Neuron (in vitro differentiated cells): ENCODE results near the gene NELFCD.
"Not testable (repeated sequence)": the region's sequence is repeated elsewhere in the genome, so short reads cannot be mapped to it uniquely, and the experiment has no call there.

ENCODE experiments used
- H2AFZ ChIP-seq: one replicate; pipeline ENCODE4 v1.6.1; 2013; ENCODE audit warnings: low read depth, mild to moderate bottlenecking, inconsistent platforms, low read length, moderate library complexity
- H3K27me3 ChIP-seq: one replicate; pipeline ENCODE4 v1.6.1; 2013; ENCODE audit warnings: low read length; ENCODE audit not compliant: insufficient read depth
- H3K36me3 ChIP-seq: one replicate; pipeline ENCODE4 v1.6.1; 2013; ENCODE audit warnings: low read length; ENCODE audit not compliant: insufficient read depth
- H3K4me1 ChIP-seq: one replicate; pipeline ENCODE4 v1.6.1; 2013; ENCODE audit warnings: low read length; ENCODE audit not compliant: insufficient read depth
- H3K4me3 ChIP-seq: 2 replicates; pipeline ENCODE4 v1.5.1; 2013; ENCODE audit warnings: mild to moderate bottlenecking, low read length, moderate library complexity
- H3K9me3 ChIP-seq: one replicate; pipeline ENCODE4 v1.6.1; 2013; ENCODE audit warnings: low read length

The NELFCD gene, protein sequence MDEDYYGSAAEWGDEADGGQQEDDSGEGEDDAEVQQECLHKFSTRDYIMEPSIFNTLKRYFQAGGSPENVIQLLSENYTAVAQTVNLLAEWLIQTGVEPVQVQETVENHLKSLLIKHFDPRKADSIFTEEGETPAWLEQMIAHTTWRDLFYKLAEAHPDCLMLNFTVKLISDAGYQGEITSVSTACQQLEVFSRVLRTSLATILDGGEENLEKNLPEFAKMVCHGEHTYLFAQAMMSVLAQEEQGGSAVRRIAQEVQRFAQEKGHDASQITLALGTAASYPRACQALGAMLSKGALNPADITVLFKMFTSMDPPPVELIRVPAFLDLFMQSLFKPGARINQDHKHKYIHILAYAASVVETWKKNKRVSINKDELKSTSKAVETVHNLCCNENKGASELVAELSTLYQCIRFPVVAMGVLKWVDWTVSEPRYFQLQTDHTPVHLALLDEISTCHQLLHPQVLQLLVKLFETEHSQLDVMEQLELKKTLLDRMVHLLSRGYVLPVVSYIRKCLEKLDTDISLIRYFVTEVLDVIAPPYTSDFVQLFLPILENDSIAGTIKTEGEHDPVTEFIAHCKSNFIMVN

DNA sequence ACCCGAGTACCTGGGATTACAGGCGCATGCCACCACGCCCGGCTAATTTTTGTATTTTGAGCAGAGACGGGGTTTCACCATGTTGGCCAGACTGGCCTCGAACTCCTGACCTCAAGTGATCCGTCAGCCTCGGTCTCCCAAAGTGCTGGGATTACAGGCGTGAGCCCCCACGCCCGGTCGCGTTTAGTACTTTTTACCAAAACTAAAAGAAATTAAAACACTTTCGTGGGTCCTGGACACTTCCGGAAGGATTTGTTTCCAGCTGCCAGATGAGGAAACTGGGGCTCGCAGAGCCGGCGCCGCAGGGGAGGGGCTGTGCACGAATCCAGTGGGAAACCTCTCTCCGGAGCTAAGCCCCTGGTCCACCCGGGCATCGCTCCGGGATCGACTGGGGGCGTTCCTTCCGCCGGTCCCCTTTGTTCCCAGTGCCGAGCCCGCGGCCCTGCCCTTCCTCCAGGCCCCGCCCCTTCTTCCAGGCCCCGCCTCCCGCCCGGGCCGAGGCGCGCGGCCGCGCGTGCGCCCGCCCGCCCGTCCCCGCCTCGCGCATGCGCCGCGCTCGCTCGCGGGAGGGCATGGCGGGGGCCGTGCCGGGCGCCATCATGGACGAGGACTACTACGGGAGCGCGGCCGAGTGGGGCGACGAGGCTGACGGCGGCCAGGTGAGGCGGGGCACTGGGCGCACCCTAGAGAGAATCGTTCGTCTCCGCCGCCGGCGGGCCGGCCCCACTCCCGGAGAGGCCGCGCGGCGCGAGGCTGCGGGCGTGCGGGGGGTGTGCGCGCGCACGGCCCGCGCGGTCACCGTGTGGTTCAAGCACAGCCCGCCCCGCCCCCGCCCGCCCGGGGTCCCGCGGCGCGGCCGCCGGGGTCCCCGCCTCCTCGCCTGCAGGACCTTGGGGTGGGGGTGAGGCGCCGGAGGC, at the start of gene NELFCD:
Gene NELFCD (plus strand): TSS at position 546 of the 917 bp plus-strand sequence. CDS start 54 bp downstream, at position 600.
- Histone ChIP-seq H3K9me3 (peaks cover 2% of the 10 kb centered on the region), H3K4me1 (no peaks in the 10 kb centered on the region), H2AFZ (peak within 1 kb of the TSS; percentile 62), H3K27me3 (no peaks in the 10 kb centered on the region), H3K4me3 (peak within 1 kb of the TSS; percentile 72), H3K36me3 (peaks cover 5% of the 10 kb centered on the region)

DNA sequence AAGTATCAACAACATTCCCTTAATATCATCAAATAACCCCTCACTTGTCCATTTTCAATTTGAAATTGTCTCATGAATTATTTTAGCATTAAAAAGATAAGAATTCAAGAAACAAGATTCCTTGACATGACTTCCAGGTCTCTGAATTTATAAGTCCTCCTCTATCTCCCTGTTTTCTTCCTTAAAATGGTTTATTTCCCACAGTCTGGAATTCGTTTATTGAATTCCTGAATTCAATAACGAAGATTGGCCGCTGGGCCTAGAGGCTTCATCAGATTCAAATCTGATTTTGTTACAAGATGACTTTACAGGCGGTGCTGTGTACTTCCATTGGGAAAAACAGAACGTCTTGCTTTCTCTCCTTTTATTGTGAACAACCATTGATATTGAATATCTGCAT, 48.9 kb upstream of the NELFCD start:
- Histone ChIP-seq H3K27me3 (peaks cover 3% of the 10 kb centered on the region), H3K36me3 (no peaks in the 10 kb centered on the region), H3K4me1 (no peaks in the 10 kb centered on the region), H2AFZ (no peak overlapping the region), H3K9me3 (no peaks in the 10 kb centered on the region), H3K4me3 (no peak overlapping the region)

DNA sequence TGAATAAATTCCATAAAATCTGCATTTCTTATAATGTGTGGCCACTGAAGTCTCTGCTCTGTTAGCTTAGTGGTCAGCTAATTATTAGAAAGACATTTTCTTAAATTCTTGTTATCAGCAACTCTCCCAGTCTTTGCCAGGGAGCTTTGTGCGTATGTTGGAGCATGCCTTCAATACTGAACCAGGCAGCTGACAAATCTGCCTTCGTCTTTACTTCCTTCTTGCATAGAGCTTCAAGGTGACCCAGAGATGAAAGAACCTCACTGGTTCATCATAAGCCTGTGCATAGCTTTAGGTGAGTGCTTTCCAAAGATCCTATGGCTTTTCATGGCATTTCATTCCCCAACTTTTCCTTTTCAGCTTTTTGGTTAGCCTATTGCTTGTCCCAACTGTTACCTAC, 43.0 kb upstream of the NELFCD start:
- Histone ChIP-seq H3K36me3 (no peaks in the 10 kb centered on the region), H3K9me3 (no peaks in the 10 kb centered on the region), H2AFZ (no peak overlapping the region), H3K27me3 (peaks cover 5% of the 10 kb centered on the region), H3K4me1 (no peaks in the 10 kb centered on the region), H3K4me3 (no peak overlapping the region)

DNA sequence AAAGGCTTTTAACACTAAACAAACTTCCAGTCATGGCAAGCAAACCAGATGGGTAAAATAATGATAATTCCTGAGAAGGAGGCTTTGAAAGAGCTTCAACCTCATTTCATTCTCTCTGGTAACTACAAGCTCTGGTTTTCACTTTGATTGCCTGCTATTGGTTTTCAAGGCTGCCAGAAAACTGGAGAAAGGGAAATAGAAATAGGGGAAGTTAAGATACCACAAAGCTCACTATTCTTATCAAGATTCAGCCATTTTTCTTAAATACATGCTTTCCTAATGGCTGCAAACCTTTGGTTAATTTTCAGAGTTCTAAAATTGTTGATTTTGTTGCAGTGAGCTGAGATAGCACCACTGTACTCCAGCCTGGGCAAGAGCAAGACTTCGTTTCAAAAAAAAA, 42.5 kb upstream of the NELFCD start:
- Histone ChIP-seq H2AFZ (no peak overlapping the region), H3K4me3 (no peak overlapping the region), H3K36me3 (no peaks in the 10 kb centered on the region)

DNA sequence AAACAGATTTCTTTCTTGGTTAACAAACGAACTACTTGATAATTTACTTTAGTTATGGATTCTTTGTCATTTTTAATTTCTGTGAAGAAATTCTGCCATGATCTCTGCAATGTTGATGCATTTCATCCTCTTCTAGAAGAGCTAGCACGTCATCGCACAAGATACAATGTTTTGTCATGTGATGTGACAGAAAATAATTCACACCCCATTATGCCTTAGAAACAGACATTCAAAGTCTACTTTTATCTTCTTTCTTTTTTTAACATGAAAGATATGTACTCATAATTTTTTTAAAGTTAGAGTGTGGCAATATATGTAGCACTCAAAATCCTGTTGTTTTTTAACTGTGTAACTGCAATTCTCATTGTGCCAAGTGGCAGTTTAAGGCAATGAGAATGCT, 39.6 kb upstream of the NELFCD start:
- H3K36me3 ChIP-seq = no peaks in the 10 kb centered on the region
- H3K4me1 ChIP-seq = no peaks in the 10 kb centered on the region
- H3K27me3 ChIP-seq = peaks cover 7% of the 10 kb centered on the region
- no peak overlapping the region for H2AFZ ChIP-seq
- no peaks in the 10 kb centered on the region for H3K9me3 ChIP-seq
- H3K4me3 ChIP-seq = no peak overlapping the region

More for the DNA sequence above, 42.5 kb upstream of the NELFCD start:
- Histone ChIP-seq H3K27me3 (peaks cover 5% of the 10 kb centered on the region), H3K9me3 (no peaks in the 10 kb centered on the region), H3K4me1 (no peaks in the 10 kb centered on the region)

DNA sequence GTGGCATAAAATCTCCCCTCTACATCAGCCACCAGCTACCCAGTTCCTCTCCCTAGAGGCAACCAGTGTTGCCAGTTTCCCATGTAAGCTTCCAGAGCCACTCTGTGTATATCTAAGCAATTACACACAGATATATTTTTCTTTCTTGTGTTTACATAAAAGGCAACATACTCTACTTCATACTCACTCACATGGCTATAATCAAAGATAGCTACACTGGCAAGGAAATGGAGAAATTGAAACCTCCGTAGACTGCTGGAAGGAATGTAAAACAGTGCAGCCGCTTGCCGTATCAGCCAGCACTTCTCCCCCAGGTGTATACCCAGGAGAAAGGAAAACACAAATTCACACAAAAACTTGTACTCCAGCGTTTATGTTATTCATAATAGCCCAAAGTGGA, 38.5 kb upstream of the NELFCD start:
- Histone ChIP-seq H3K27me3 (peaks cover 7% of the 10 kb centered on the region), H3K36me3 (no peaks in the 10 kb centered on the region), H3K4me3 (no peak overlapping the region), H3K9me3 (no peaks in the 10 kb centered on the region), H3K4me1 (no peaks in the 10 kb centered on the region), H2AFZ (no peak overlapping the region)

- Histone ChIP-seq H2AFZ (no peak overlapping the region), H3K36me3 (no peaks in the 10 kb centered on the region), H3K27me3 (peaks cover 7% of the 10 kb centered on the region), H3K4me1 (no peaks in the 10 kb centered on the region), H3K4me3 (no peak overlapping the region), H3K9me3 (no peaks in the 10 kb centered on the region)
These were observed 36.4 kb upstream of the NELFCD start for GRCh38 chr20:58944610-58945009.

GRCh38 chr20:58945965-58946631, 35.0 kb upstream of the NELFCD start:
- no peaks in the 10 kb centered on the region for H3K9me3 ChIP-seq
- H2AFZ ChIP-seq = no peak overlapping the region
- no peaks in the 10 kb centered on the region for H3K4me1 ChIP-seq
- no peaks in the 10 kb centered on the region for H3K36me3 ChIP-seq
- no peak overlapping the region for H3K4me3 ChIP-seq
- H3K27me3 ChIP-seq = peaks cover 7% of the 10 kb centered on the region

DNA sequence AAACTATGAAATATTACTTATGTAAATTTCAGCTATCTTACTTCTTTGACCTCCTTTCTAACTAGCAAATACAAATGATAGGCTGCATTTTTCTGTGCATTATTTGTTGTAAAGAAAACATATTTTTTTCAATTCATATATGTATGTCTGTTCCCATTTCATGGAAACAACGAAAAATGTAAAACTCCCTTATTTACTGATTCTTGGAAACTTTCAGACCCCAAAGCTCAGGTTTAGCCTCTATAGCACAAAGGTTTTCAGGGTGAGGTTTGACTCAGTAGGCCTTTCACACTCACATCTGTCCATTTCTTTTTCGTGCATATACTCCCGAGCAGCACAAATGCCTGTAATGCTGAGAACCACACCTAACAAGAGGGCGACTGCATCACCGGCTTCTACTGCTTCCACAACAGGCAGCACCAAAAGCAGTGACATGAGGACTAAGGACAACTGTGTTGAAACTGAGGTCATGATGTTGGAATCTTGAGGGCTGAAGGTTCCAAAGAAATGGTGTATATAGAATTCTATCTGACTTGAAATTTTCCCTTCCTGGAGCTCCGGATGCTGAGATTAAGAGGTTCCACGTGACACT, 33.2 kb upstream of the NELFCD start:
- not testable (repeated sequence) for H2AFZ ChIP-seq, H3K36me3 ChIP-seq, H3K4me1 ChIP-seq, H3K4me3 ChIP-seq, H3K9me3 ChIP-seq, H3K27me3 ChIP-seq

GRCh38 chr20:58950603-58951002, 30.5 kb upstream of the NELFCD start:
- Histone ChIP-seq H2AFZ (no peak overlapping the region), H3K36me3 (no peaks in the 10 kb centered on the region), H3K4me3 (no peak overlapping the region), H3K9me3 (no peaks in the 10 kb centered on the region), H3K4me1 (no peaks in the 10 kb centered on the region), H3K27me3 (no peaks in the 10 kb centered on the region)

- Histone ChIP-seq H3K9me3 (no peaks in the 10 kb centered on the region), H2AFZ (no peak overlapping the region)
These were observed 28.0 kb upstream of the NELFCD start for GRCh38 chr20:58953050-58953449.

GRCh38 chr20:58956078-58956477, 25.0 kb upstream of the NELFCD start:
- H3K36me3 ChIP-seq = no peaks in the 10 kb centered on the region
- H3K9me3 ChIP-seq = no peaks in the 10 kb centered on the region
- no peak overlapping the region for H3K4me3 ChIP-seq
- H3K4me1 ChIP-seq = no peaks in the 10 kb centered on the region
- no peak overlapping the region for H2AFZ ChIP-seq
- no peaks in the 10 kb centered on the region for H3K27me3 ChIP-seq

More at GRCh38 chr20:58953050-58953449, 28.0 kb upstream of the NELFCD start:
- Histone ChIP-seq H3K36me3 (no peaks in the 10 kb centered on the region), H3K27me3 (no peaks in the 10 kb centered on the region), H3K4me3 (no peak overlapping the region), H3K4me1 (no peaks in the 10 kb centered on the region)
